ENCODE results near the gene MAIP1.
"Not testable (repeated sequence)": the region's sequence is repeated elsewhere in the genome, so short reads cannot be mapped to it uniquely, and the experiment has no call there.

Gene MAIP1, protein sequence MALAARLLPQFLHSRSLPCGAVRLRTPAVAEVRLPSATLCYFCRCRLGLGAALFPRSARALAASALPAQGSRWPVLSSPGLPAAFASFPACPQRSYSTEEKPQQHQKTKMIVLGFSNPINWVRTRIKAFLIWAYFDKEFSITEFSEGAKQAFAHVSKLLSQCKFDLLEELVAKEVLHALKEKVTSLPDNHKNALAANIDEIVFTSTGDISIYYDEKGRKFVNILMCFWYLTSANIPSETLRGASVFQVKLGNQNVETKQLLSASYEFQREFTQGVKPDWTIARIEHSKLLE

DNA sequence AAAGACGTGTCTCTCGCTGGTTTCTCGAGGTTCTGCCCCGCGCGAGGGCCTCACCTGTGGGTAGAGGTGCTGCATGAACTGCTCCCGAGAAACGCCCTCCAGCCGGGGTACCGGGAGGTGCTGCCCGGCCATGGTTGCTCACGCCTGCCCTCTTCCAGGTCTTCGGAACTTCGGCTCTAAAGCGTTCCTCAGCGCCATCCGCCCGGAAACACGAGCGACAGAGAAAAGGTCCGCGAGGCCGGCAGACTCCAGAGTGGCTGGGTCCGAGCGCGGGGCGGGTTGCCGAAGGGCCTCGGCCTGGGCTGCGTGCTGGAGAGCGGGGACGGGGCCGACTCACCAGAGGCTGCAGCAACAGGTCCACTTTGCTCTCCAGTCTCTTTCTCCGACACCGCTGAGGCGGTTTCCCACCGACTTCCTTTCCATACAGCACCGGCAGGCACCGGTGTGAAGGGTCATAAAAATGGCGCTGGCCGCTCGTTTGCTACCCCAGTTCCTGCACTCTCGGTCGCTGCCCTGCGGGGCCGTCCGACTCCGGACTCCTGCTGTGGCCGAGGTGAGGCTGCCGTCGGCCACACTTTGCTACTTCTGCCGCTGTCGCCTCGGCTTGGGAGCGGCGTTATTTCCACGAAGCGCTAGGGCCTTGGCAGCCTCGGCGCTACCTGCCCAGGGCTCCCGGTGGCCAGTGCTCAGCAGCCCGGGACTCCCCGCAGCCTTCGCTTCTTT lies at the start of gene MAIP1, which contains the start of gene TYW5:
TSS of gene MAIP1 (plus strand) at position 244 of the 723 bp plus-strand sequence. CDS start at position 461, 217 bp downstream.
TSS of gene TYW5 (minus strand) at position 153 of the 723 bp plus-strand sequence. CDS start at position 132, 21 bp downstream.
- DNase-seq (ENCODE audit: low read depth in 2 of 2), result peak; percentile 54 to 60

DNA sequence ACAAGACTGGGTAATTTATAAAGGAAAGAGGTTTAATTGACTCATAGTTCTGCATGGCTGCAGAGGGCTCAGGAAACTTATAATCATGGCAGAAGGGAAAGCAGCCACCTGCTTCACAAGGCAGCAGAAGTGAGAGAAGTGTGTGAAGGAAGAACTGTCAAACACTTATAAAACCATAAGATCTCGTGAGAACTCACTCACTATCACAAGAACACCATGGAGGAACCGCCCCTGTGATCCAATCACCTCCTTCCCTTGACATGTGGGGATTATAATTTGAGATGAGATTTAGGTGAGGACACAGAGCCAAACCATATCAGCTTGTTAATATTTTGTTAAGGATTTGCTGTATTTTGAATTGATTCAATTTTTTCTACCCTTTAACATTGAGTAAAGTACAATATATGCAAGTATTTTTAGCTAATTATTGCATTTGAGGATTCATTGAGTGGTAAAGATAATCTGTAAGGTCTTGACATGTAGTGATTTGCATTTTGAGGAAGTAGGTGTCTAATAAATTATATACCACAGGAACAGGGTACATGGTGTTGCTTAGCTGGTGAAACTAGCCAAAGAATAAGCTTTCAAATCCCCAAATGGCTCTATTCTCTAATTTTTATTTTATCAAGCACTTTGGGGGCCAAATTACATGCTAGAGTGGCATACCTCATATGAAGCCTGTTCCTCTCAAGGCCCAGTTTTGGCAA lies 48.2 kb upstream of the MAIP1 start:
- DNase-seq (ENCODE audit: low read depth in 2 of 2), result no peak

DNA sequence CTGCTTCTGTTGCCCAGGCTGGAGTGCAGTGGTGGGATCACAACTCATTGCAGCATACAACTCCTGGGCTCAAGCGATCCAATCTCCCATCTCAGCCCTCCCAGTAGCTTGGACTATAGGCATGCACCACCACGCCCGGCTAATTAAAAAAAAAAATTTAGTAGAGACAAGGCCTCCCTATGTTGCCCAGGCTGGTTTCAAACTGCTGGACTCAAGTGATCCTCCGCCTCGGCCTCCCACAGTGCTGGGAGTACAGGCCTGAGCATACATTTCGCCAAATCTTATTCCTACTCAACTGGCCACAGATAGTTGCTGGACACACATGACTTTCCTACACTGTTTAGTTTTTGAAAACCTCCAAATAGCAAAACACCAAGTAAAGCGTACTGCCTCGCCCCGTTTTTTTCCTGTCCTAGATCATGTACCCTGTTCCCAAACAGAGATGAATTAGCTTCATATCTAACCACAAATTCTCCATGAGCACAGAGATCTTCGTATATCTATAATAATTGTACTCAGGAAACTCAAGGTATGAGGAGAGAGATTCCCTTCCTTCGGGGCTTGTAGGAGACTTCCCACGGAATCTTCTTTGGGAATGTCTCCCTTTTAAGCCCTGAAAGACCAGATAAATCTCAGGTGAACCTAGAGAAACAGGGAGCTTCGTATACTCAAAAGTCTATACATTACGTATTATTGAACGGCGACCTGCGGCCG lies 44.9 kb upstream of the MAIP1 start:
- no peak for DNase-seq (ENCODE audit: low read depth in 2 of 2)

DNA sequence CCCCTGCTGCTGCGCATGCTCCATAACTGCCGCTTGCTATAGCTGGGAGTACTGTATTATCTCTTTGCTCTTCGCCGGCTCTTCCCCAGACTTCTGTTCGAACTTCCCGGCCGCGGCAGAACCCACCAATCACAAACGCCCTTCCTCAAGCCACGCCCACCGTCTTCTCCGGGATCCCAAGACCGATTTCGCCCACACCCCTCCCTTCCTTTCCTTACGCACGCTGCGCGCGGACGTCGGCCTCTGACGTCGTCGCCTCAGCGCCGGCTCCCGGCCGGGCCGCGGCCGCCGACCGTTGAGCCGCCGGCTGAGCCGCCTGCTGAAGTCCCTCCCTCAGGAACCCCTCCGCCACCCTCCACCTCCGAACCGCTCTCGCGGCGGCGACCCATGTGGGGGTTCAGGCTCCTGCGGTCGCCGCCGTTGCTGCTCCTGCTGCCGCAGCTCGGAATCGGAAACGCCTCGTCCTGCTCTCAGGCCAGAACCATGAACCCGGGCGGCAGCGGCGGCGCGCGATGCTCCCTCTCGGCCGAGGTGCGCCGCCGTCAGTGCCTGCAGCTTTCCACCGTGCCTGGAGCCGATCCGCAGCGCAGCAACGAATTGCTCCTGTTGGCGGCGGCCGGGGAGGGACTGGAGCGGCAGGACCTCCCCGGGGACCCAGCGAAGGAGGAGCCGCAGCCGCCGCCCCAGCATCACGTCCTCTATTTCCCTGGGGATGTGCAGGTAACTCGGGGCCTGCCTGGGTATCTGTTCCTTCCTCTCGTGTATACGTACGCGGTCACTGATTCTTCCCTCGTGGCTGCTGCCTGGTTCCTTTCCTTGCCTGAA lies 44.1 kb upstream of the MAIP1 start, which contains the start of gene C2orf69:
TSS of gene C2orf69 (plus strand) at position 242 of the 825 bp plus-strand sequence. CDS start at position 388, 146 bp downstream.
- peak; percentile 79 to 82 for DNase-seq (ENCODE audit: low read depth in 2 of 2)

DNA sequence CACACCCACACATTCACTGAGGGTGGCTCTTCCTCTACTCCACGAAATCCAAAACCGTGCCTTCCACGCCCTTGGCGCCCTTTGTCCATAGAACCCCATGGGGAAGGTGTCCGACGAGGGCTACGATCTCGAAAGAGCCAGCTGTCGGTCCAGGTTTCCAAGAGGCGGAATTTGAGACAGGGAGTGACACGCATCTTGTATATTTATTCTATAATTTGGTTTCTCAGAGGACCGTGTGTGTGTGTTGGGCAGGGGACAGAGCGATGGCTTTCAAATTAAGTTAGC lies 43.6 kb upstream of the MAIP1 start:
- no peak for DNase-seq (ENCODE audit: low read depth in 2 of 2)

DNA sequence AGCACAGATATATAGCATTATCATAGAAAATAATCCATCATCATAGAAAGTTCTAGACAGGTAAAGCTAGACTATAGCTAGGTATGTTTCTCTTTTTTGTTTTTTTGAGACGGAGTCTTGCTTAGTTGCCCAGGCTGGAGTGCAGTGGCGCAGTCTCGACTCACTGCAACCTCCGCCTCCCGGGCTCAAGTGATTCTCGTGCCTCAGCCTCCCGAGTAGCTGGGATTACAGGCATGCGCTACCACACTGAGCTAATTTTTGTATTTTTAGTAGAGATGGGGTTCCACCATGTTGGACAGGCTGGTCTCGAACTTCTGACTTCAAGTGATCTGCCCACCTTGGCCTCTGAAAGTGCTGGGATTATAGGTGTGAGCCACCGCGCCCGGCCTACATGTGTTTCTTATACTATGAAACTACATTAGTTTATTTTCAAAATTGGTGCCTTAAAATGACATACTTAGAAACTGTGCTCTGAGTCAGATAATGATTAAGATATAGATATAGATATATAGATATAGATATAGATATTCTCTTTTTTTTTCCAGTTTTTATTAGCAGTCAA lies 42.7 kb upstream of the MAIP1 start:
- DNase-seq (ENCODE audit: low read depth in 2 of 2), result not testable (repeated sequence)

DNA sequence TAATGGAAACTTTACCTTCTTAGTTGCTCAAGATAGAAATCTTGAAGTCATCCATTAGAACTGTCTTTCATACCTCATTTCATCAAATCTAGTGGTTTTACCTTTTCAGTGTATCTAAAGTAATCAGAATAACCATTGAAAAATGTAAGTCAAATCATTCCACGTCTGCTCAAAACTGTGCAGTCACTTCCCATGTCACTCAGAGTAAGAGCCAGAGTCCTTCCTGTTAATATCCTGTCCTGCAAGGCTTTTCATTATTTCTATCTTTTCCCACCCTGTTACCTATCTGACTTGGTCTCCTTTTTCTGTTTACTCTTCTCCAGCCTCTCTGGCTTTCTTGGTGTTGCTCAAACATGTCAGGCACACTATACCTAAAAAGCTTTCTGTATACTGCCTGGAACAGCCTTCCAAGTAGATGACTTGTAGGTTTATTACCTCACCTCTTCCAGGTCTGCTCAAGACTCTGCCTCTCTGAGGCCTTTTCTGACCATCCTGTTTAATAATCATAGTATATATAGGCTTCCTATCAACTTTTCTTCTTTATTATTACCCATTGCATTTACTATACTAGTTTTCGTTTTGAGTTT lies 40.9 kb upstream of the MAIP1 start:
- no peak for DNase-seq (ENCODE audit: low read depth in 2 of 2)

DNA sequence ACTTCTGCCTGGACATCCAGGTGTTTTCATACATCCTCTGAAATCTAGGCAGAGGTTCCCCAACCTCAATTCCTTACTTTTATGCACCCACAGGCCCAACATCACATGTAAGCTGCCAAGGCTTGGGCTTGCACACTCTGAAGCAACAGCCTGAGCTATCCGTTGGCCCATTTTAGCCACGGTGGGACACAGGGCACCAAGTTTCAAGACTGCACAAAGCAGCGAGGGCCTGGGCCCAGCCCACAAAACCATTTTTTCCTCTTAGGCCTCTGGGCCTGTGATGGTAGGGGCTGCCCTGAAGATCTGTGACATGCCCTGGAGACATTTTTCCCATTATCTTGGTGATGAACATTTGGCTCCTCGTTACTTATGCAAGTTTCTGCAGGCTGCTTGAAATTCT lies 38.4 kb upstream of the MAIP1 start:
- DNase-seq (ENCODE audit: low read depth in 2 of 2), result no peak

DNA sequence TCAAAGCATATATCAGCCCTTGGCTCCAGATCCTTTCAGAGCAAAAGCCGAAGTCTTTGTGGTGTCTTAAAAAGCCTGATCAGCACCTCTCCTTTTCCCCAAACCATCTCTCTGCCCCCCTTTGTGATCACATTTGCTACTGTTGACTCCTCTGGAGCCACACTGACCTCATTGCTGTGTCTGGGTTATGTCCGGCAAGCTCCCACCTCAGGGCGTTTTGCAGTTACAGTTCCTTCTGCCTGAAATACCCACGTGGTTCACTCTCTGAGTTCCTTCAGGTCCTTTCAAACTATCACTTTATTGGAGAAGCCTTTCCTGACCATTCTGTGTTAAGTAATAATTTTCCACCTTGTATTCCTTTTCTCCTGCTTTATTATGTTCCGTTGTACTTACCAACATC lies 32.5 kb upstream of the MAIP1 start:
- DNase-seq (ENCODE audit: low read depth in 2 of 2), result no peak

DNA sequence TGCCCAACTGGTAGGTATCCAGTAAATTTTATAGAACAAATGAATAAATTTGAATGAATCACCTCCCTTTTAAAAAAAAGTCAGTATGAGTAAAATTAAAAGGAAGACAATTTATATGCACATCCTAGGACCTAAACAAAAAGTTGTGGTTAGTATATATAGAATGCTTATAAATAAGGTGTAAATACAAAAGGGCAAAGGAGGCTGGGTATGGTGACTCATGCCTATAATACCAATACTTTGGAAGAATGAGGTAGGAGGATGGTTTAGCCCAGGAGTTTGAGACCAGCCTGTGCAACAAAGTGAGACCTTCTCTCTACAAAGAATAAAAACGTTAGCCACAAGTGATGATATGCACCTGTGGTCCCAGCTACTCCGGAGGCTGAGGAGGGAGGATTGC lies 31.5 kb upstream of the MAIP1 start:
- DNase-seq (ENCODE audit: low read depth in 2 of 2), result no peak

DNA sequence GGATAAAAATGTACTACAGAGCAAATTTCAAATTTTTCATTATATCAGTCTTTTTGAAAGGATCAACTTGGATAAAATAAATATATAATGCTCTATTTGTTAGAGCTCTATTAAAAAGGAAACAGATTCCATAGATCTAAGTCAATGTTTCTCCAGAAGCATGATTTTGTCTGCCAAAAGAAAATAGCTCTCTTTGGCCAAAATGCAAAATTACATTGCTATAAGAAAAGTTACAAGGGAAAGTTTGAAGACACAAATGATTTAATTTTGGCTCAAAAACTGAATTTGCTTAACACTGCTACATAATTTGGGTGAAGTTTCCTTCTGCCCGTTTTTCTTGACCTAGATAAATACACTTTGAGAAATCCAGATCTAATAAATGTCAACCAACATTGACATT lies 28.6 kb upstream of the MAIP1 start:
- no peak for DNase-seq (ENCODE audit: low read depth in 2 of 2)

DNA sequence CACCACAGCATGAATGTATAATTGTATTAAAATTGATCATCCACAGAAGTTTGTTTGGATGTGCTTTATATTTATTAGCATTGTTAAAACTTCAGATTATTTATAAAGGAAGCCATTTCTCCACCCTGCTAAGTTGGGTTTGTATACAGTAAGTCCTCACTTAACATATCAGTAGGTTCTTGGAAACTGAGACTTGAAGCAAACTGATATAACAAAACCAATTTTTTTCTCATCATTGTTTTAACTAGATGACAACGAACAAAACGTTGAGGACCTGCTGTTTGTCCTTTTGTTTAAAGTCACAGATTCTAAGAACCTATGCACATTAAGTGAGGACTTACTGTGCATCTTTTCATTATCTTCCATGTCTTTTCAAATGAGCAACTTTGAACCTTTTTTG lies 27.2 kb upstream of the MAIP1 start:
- no peak for DNase-seq (ENCODE audit: low read depth in 2 of 2)

DNA sequence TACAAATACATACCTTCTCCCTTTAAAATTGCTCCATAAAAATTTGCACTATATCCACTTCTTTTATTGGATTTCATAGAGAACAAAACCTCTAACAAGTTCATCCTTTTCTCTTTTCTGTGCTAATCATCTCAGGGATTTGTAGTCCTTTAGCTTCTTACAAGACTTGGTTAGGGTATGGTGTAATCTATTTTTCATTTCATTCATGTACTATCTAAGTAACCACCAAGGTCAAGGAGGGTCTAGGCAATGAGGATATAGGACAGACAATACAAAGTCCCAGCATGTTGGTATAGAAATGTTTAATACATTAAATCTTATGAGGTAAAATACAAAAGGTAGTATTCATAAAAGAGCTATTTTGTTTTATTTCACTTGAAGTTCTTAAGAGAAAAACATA lies 26.8 kb upstream of the MAIP1 start:
- DNase-seq (ENCODE audit: low read depth in 2 of 2), result no peak

DNA sequence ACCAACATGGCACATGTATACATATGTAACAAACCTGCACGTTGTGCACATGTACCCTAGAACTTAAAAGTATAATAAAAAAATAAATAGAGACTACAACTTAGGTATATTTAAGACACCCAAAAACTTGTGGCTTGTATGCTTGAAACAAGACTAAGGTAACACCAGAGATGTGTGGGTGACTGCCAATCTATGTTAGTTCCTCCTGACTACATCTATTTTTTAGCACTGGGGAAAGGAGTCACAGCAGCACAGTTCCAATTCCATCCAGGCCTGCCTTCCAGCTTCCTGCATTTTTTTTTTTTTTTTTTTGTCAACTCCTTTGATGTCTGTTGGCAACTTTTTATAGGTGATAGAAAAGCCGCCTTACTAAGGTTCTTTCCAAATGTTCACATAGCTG lies 26.1 kb upstream of the MAIP1 start:
- no peak for DNase-seq (ENCODE audit: low read depth in 2 of 2)

DNA sequence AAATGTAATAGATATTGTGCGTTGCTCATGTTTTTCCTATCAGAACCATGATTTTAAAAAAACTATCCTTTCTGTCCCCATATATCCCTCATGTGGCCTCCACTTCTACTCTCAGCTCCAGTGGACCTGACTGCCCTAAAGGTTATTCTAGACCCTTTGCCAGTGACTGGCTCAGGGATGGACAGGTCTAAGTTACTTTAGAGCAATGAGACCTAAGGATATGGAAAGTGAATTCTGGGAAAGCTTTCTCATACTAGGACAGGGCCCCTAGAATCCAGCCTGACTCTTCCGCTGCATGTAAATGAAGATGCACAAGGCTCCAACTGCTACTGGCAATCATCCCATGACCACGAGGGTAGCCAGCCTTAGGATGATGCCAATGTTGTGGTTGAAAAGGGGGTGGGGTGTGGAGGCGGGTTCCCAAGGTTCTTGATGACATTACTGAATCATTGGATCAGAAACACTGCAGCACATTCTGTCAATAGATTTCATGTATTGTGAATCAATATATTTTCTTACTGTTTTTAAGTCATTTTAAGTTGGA lies 23.0 kb upstream of the MAIP1 start:
- DNase-seq (ENCODE audit: low read depth in 2 of 2), result no peak

DNA sequence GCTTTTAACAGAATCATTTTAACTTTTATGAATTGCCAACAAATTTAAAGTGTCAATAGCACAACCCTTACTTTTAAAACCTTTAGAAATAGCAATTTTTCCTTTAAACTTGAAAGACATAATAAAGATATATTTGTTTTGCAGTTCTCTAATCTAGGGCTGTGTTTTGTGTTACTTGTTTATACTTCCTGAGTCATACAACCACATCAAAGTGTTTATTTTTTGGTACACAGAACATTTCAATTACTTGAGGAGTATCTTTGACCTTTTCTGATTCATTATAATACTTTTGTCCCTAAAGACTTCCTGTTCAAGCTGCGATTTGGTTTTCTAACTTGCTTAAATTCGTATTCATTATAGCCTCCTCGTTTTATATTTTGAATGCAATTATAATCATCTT lies 21.9 kb upstream of the MAIP1 start:
- no peak for DNase-seq (ENCODE audit: low read depth in 2 of 2)

DNA sequence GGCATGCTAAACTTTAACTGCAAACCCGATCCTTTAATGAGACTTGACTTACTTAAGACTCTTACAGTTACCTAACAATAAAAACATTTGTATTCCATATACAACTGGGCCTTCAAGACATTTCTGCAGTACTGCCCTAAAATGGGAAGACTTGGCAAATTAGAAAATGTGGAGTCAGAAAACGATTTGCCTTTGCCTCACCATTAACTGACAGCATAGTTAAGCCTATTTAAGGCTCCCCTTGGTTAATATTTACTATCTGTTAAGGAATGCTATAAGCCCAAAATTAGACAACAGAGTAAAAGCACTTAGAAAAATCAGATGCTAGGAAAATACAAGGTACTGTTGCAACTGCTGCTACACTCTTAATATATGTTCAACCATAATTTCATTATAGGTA lies 18.8 kb upstream of the MAIP1 start:
- no peak for DNase-seq (ENCODE audit: low read depth in 2 of 2)

DNA sequence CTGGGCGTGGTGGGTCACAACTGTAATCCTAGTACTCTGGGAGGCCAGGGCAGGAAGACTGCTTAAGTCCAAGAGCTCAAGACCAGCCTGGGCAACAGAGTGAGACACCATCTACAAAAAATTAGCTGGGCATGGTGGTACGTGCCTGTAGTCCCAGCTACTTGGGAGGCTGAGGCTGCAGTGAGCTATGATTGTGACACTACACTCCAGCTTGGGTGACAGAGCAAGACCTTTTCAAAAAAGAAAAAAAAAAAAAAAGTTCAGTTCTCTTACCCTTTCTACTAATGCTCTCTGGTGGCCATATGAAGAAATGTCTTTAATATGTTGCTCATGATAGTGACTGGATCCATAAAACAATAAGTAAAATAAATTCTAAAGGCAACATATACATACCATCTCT lies 15.0 kb upstream of the MAIP1 start:
- no peak for DNase-seq (ENCODE audit: low read depth in 2 of 2)

DNA sequence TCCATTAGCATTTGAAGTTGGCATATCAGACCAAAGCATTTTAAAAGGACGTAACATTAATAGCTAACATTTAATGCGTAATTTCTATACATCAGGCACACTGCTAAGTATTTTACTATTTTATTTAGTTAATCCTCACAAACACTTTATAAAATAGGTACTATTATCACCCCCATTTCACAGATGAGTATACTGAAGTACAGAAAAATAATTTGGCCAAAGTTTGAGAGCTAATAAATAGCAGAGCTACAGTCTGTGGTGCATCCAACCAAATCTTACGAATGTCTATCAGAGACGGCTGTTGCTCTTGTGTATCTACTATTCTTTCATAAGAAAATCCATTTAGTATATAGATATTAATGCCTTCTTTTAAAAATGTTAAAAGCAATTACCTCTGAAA lies 12.0 kb upstream of the MAIP1 start:
- no peak for DNase-seq (ENCODE audit: low read depth in 2 of 2)

DNA sequence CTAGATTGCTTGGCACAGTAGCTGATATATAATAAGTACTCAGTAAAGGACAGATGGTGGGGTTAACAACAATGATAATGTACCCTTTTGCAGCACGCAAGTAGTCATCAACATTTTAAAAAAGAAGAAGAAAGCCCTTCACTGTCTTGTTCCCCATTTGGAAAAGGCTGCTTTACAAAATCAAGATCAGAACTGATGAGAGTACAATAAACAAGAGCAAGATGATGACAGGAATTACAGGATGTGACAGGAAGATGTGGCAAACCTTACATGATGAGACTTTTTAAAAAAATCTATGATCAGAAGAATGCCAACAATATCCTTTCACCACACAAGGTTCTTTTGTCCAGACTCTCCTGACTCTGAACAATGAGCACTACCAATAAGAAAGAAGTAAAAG lies 9.2 kb upstream of the MAIP1 start:
- DNase-seq (ENCODE audit: low read depth in 2 of 2), result no peak
